Endothelial cell of umbilical vein (primary cell): Measurements from ENCODE around the gene CDH23. TPM values are rescaled to one million over a fixed set of nuclear protein-coding genes. Genes with fewer than 3 reads are reported as not detected.

ENCODE experiments used
- BruUV-seq: library from RNA; stranded (reverse); fragments of 400-500 nt; replicated peaks from 2 replicates; lab custom pipeline; 2021; lab: Mats Ljungman, UMichigan
- CTCF ChIA-PET: fragments of 300-600, 350-600 bp; sonication (Branson Sonifier 250); formaldehyde crosslinking; loops from one replicate; lab custom pipeline; 2021; ENCODE audit warnings: antibody characterized with exemption, inconsistent platforms; lab: Charles Lee
- POLR2A ChIA-PET: fragments of 300-600, 350-600 bp; sonication (Branson Sonifier 250); formaldehyde crosslinking; loops from one replicate; lab custom pipeline; 2021; ENCODE audit warnings: antibody characterized with exemption, inconsistent platforms; lab: Charles Lee
- DNase-seq: peaks from one replicate; pipeline ENCODE4 v3.0.0-alpha.2; 2011; ENCODE audit warnings: low read depth, low spot score
- FAIRE-seq: peaks from 2 replicates; lab custom pipeline; 2011; peaks lifted over from hg19 to GRCh38; lab: Jason Lieb, UNC
- H2AFZ ChIP-seq: 2 replicates; pipeline ENCODE4 v1.6.0; 2012; ENCODE audit warnings: low read depth, low read length, control low read depth, inconsistent platforms
- H3K27ac ChIP-seq: 2 replicates; pipeline ENCODE4 v1.5.1; 2011; ENCODE audit warnings: low read depth, mild to moderate bottlenecking, control low read depth, low read length, moderate library complexity; ENCODE audit not compliant: insufficient read depth
- H3K27me3 ChIP-seq, 2 experiments: 2 replicates each; pipeline versions ENCODE4 v1.6.0 to v1.6.1; 2011; ENCODE audit warnings: low read length in 2 of 2, mixed read lengths in 1 of 2; ENCODE audit not compliant: control insufficient read depth in 2 of 2, insufficient read depth in 2 of 2
- H3K36me3 ChIP-seq, 2 experiments: 2 replicates in 1 of 2; 3 replicates in 1 of 2; pipeline ENCODE4 v1.5.1; 2011; ENCODE audit warnings: low read length in 2 of 2, mild to moderate bottlenecking in 1 of 2, moderate library complexity in 1 of 2; ENCODE audit not compliant: control insufficient read depth in 2 of 2, insufficient read depth in 2 of 2; ENCODE audit errors: extremely low read depth in 1 of 2
- H3K4me1 ChIP-seq: 3 replicates; pipeline ENCODE4 v1.5.1; 2011; ENCODE audit warnings: mild to moderate bottlenecking, low read length; ENCODE audit not compliant: control insufficient read depth, insufficient read depth; ENCODE audit errors: extremely low read depth
- H3K4me2 ChIP-seq: 2 replicates; pipeline ENCODE4 v1.6.1; 2011; ENCODE audit warnings: low read length, control low read depth, mixed read lengths; ENCODE audit not compliant: insufficient read depth
- H3K4me3 ChIP-seq, 3 experiments: fragments of 200-600 bp in 1 of 3; sonication (generic), shearing (Covaris generic) in 1 of 3; replicated peaks in 1 of 3; 2 replicates each; pipeline ENCODE4 v1.5.1; 2011 to 2016; ENCODE audit warnings: control low read depth in 3 of 3, low read length in 3 of 3, mild to moderate bottlenecking in 2 of 3, inconsistent platforms in 1 of 3, low read depth in 1 of 3, moderate library complexity in 1 of 3; ENCODE audit not compliant: insufficient read depth in 1 of 3
- H3K79me2 ChIP-seq: 2 replicates; pipeline ENCODE4 v1.6.0; 2012; ENCODE audit warnings: low read length, inconsistent platforms; ENCODE audit not compliant: control insufficient read depth, insufficient read depth
- H3K9ac ChIP-seq: replicated peaks from 2 replicates; pipeline ENCODE3; 2011; ENCODE audit warnings: low read length, control low read depth; ENCODE audit not compliant: insufficient read depth; ENCODE audit errors: extremely low read depth
- H3K9me1 ChIP-seq: replicated peaks from 3 replicates; pipeline ENCODE4 v1.6.0; 2011; ENCODE audit warnings: mild to moderate bottlenecking, low read length; ENCODE audit not compliant: control insufficient read depth, insufficient read depth; ENCODE audit errors: extremely low read depth
- H3K9me3 ChIP-seq: replicated peaks from 2 replicates; pipeline ENCODE4 v1.5.1; 2012; ENCODE audit warnings: low read length, inconsistent platforms; ENCODE audit not compliant: control insufficient read depth, insufficient read depth
- H4K20me1 ChIP-seq: replicated peaks from 2 replicates; pipeline ENCODE3; 2011; ENCODE audit warnings: mild to moderate bottlenecking, low read length; ENCODE audit not compliant: control insufficient read depth, insufficient read depth; ENCODE audit errors: extremely low read depth
- CTCF ChIP-seq, 2 donors: IDR thresholded peaks; 1 replicate in 1 of 2; 2 replicates in 1 of 2; pipeline ENCODE4 v1.5.1; 2011; ENCODE audit warnings: low read length in 2 of 2, mild to moderate bottlenecking in 2 of 2, moderate library complexity in 2 of 2, control low read depth in 1 of 2, inconsistent platforms in 1 of 2, low read depth in 1 of 2; ENCODE audit not compliant: insufficient read depth in 1 of 2; ENCODE audit errors: extremely low read depth in 1 of 2
- EZH2 ChIP-seq: IDR thresholded peaks from 2 replicates; pipeline ENCODE4 v1.6.1; 2012; ENCODE audit warnings: borderline replicate concordance, low read depth, mild to moderate bottlenecking, moderate library complexity, low read length, inconsistent platforms; ENCODE audit not compliant: severe bottlenecking
- FOS ChIP-seq: IDR thresholded peaks from 2 replicates; pipeline ENCODE4 v1.6.1; 2011; ENCODE audit warnings: mild to moderate bottlenecking, low read length, moderate library complexity, borderline replicate concordance; ENCODE audit not compliant: insufficient read depth
- GATA2 ChIP-seq: IDR thresholded peaks from 2 replicates; pipeline ENCODE4 v1.7.0; 2011; ENCODE audit warnings: low read depth, mild to moderate bottlenecking, moderate library complexity, mixed read lengths, low read length; ENCODE audit not compliant: insufficient read length, insufficient read depth
- JUN ChIP-seq: IDR thresholded peaks from 2 replicates; pipeline ENCODE4 v1.6.1; 2011; ENCODE audit warnings: borderline replicate concordance, low read depth; ENCODE audit not compliant: insufficient read length, insufficient read depth
- MAX ChIP-seq: IDR thresholded peaks from 2 replicates; pipeline ENCODE4 v1.6.1; 2011; ENCODE audit not compliant: insufficient read depth, insufficient read length
- MYC ChIP-seq: IDR thresholded peaks from one replicate; pipeline ENCODE4 v1.6.1; 2011; ENCODE audit warnings: mild to moderate bottlenecking, low read depth, low read length
- POLR2A ChIP-seq: IDR thresholded peaks from 2 replicates; pipeline ENCODE4 v1.6.1; 2012; ENCODE audit warnings: low read depth, mild to moderate bottlenecking, control low read depth, low read length
- POLR2AphosphoS5 ChIP-seq: IDR thresholded peaks from 2 replicates; pipeline ENCODE4 v1.6.1; 2012; ENCODE audit warnings: low read depth, mild to moderate bottlenecking, control low read depth, low read length, moderate library complexity; ENCODE audit not compliant: insufficient read depth
- dilution Hi-C: fragments of 300-500 bp; cut with MboI; formaldehyde crosslinking; loops from one replicate; pipeline ENCODE4 v1.15.0; 2019; ENCODE audit warnings: low sequenced_read_pairs; ENCODE audit not compliant: extremely low pct_ligation_motif_present
- intact Hi-C: fragments of 100-400 bp; cut with micrococcal nuclease; formaldehyde crosslinking; loops from one replicate; pipeline ENCODE4 v1.10.0; 2022
- polyA plus RNA-seq, 4 experiments: library from polyadenylated mRNA; depleted of rRNA in 3 of 4; stranded (reverse) in 3 of 4; unstranded in 1 of 4; fragments of >200 nt; gene quantifications; 2 replicates each; pipeline versions ENCODE4 v1.2.1 to v1.2.3, GENCODE V29; 2011 to 2012; ENCODE audit warnings: missing spikeins in 1 of 4
- total RNA-seq: library from RNA; stranded (reverse); gene quantifications from 2 replicates; pipeline ENCODE4 v1.2.3, GENCODE V29; 2021

Gene CDH23
- total and polyA plus RNA-seq, 2 donors (not counting 3 experiments of a cell fraction or from before 2014, with no cell fraction given): not detected

GRCh38 chr10:71380841-71381240 is 15.9 kb upstream of the CDH23 start:
- Histone ChIP-seq H3K9ac (no peak overlapping the region), H3K4me1 (no peaks in the 10 kb centered on the region), H4K20me1 (no peaks in the 10 kb centered on the region), H3K27me3 (peaks cover 0 to 3% of the 10 kb centered on the region in 2 experiments), H3K36me3 (no peaks in the 10 kb centered on the region), H3K9me3 (no peaks in the 10 kb centered on the region), H3K4me2 (no peak overlapping the region), H2AFZ (no peak overlapping the region), H3K79me2 (no peaks in the 10 kb centered on the region), H3K9me1 (no peaks in the 10 kb centered on the region), H3K27ac (no peak overlapping the region), H3K4me3 (no peak overlapping the region)
- no peak for DNase-seq
- TF ChIP-seq POLR2A (no peak), GATA2 (no peak), EZH2 (no peak), MAX (no peak), POLR2AphosphoS5 (no peak), FOS (no peak)
- BruUV-seq: no TSS peak
- dilution Hi-C loops (no loop called here), intact Hi-C loops (no loop called here)
- POLR2A ChIA-PET: no interaction called here
- CTCF ChIA-PET: interaction anchor here (1.2 to 3.2 kb wide), 3 partner anchors 12 to 190 kb away, joined by 4 to 16 read pairs (median 5); no protein-coding TSS in a partner anchor
- FAIRE-seq: no peak

GRCh38 chr10:71381611-71382010 is 15.1 kb upstream of the CDH23 start:
- DNase-seq (no peak), FAIRE-seq (no peak)
- H3K4me2 ChIP-seq: no peak overlapping the region
- dilution Hi-C loops: no loop called here
- POLR2A ChIA-PET: no interaction called here
- H3K36me3 ChIP-seq: no peaks in the 10 kb centered on the region
- H3K27me3 ChIP-seq: peaks cover 0 to 4% of the 10 kb centered on the region in 2 experiments
- H3K4me1 ChIP-seq: no peaks in the 10 kb centered on the region
- no peaks in the 10 kb centered on the region for H3K79me2 ChIP-seq
- H3K9ac ChIP-seq: no peak overlapping the region
- H3K4me3 ChIP-seq: no peak overlapping the region
- no peak for TF ChIP-seq EZH2
- no peak for TF ChIP-seq CTCF (IDR thresholded peaks at IDR 0.05; ENCODE audit: extremely low read depth in 1 of 2, insufficient read depth in 1 of 2, low read depth in 1 of 2, low read length in 2 of 2)
- no peak for TF ChIP-seq GATA2
- no peak for TF ChIP-seq FOS
- TF ChIP-seq MAX: no peak
- TF ChIP-seq MYC: no peak
- TF ChIP-seq JUN: no peak
- no peak for TF ChIP-seq POLR2A
- TF ChIP-seq POLR2AphosphoS5: no peak
- no peaks in the 10 kb centered on the region for H4K20me1 ChIP-seq
- H3K27ac ChIP-seq: no peak overlapping the region
- H3K9me3 ChIP-seq: no peaks in the 10 kb centered on the region
- intact Hi-C loops: no loop called here
- no peak overlapping the region for H2AFZ ChIP-seq
- CTCF ChIA-PET: interaction anchor here (1.2 to 3.2 kb wide), 7 partner anchors 11 to 392 kb away, joined by 3 to 16 read pairs (median 5); partner anchors contain the start of gene VSIR
- BruUV-seq: no TSS peak
- H3K9me1 ChIP-seq: no peaks in the 10 kb centered on the region
